Measurements from ENCODE around the gene TXN. TPM values are rescaled to one million over a fixed set of nuclear protein-coding genes. Genes with fewer than 3 reads are reported as not detected.

The TXN gene
- total and polyA plus RNA-seq, 2 of the 8 experiments (the other 6 are each of a cell fraction or from before 2014, with no cell fraction given), result 297 to 419 TPM

DNA sequence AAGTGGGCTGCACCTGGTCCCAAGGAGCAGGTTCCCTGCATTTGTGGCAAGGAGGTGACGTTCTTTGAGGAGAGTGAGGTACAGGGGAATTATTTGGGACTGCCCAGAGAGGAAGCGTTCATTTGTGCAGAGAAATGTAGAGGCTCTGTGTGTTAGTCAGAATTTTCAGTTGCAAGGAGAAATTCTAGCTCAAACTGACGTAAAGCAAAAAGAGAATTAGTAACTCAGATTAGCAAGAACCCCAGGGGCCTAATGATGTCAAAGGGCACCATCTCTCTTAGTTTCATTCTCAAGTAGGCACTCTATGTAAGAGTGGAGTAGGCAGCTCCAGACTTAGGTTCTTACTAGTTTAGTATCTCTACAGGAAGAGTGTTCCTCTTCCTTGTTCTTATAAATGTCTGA, 2.4 kb upstream of the TXN start:
- H3K27me3 ChIP-seq (replicated peaks in 1 of 4; ENCODE audit: control insufficient read depth in 3 of 4, extremely low read depth in 1 of 4, insufficient read depth in 3 of 4, low read length in 3 of 4), result no peaks in the 10 kb centered on the region; a peak in 1 of 7 replicates
- peaks cover 3 to 9% of the 10 kb centered on the region in 2 experiments for H4K20me1 ChIP-seq (replicated peaks in 1 of 2; ENCODE audit: control insufficient read depth in 1 of 2, insufficient read depth in 2 of 2, low read length in 2 of 2)
- WGBS, 2 experiments (ENCODE audit: extremely low coverage in 1 of 2, insufficient coverage in 1 of 2, insufficient read length in 1 of 2, insufficient replicate concordance in 2 of 2, low coverage in 1 of 2, low lambda C conversion rate in 2 of 2, missing lambda C conversion rate in 1 of 2), result 84% methylated on average over 3 of the region's 3 CpGs; no CpG with 5 or more reads in 1 of the 2 experiments
- no peak overlapping the region for H2BK5ac ChIP-seq (ENCODE audit: low read depth, low read length)
- no peak overlapping the region for H3K56ac ChIP-seq (replicated peaks; ENCODE audit: insufficient read length, low read depth, low read length)
- TF ChIP-seq BACH1 (IDR thresholded peaks at IDR 0.05; ENCODE audit: low read length) (no peak), RAD21 (IDR thresholded peaks at IDR 0.05 in 1 of 2, conservative IDR thresholded peaks at IDR 0.05 in 1 of 2; ENCODE audit: low read depth in 2 of 2, low read length in 2 of 2) (no peak)
- H4K8ac ChIP-seq (ENCODE audit: extremely low read depth, insufficient read depth, low read length), result no peak overlapping the region
- H2AK5ac ChIP-seq (ENCODE audit: low read depth, low read length), result no peak overlapping the region
- no peak overlapping the region for H3K27ac ChIP-seq (ENCODE audit: low read depth, low read length)
- no peak overlapping the region for H3K4me2 ChIP-seq (ENCODE audit: insufficient read depth in 1 of 2, low read depth in 2 of 2, low read length in 2 of 2)
- peaks cover 11% of the 10 kb centered on the region for H3K23me2 ChIP-seq (ENCODE audit: low read depth, low read length)
- no peak overlapping the region for H3K4me3 ChIP-seq (ENCODE audit: extremely low read depth in 1 of 4, insufficient read depth in 2 of 4, low read depth in 3 of 4, low read length in 4 of 4)
- POLR2A ChIA-PET (ENCODE audit: partially characterized antibody), result interaction anchor here (2.7 to 4.1 kb wide), 2 partner anchors 11 to 20 kb away, joined by 7 to 44 read pairs; no protein-coding TSS in a partner anchor
- H3K9ac ChIP-seq (replicated peaks in 1 of 4; ENCODE audit: extremely low read depth in 1 of 4, low read depth in 3 of 4, low read length in 3 of 4), result no peak overlapping the region
- no peak overlapping the region for H3K4ac ChIP-seq (replicated peaks; ENCODE audit: insufficient read length, low read depth, low read length)
- H2BK20ac ChIP-seq (ENCODE audit: low read length), result no peak overlapping the region
- H3K14ac ChIP-seq (ENCODE audit: insufficient read length), result no peak overlapping the region
- H3K79me2 ChIP-seq (ENCODE audit: control insufficient read depth in 1 of 2, insufficient read depth in 2 of 2, low read length in 2 of 2), result peaks cover 23 to 24% of the 10 kb centered on the region in 2 experiments
- no peaks in the 10 kb centered on the region for H3K36me3 ChIP-seq (ENCODE audit: control insufficient read depth in 2 of 4, insufficient read depth in 4 of 4, low read length in 3 of 4)
- H2AFZ ChIP-seq (ENCODE audit: low read length), result no peak overlapping the region
- H2BK12ac ChIP-seq (ENCODE audit: low read depth, low read length), result no peak overlapping the region
- peaks cover 8 to 18% (median 9%) of the 10 kb centered on the region in 4 experiments for H3K4me1 ChIP-seq (replicated peaks in 1 of 4; ENCODE audit: control insufficient read depth in 3 of 4, insufficient read depth in 4 of 4, low read length in 3 of 4)
- DNase-seq (ENCODE audit: low read depth in 1 of 2, low spot score in 2 of 2), result no peak
- H4K91ac ChIP-seq (replicated peaks; ENCODE audit: insufficient read length, low read length), result no peak overlapping the region
- H3K18ac ChIP-seq (ENCODE audit: extremely low read depth, low read length), result no peak overlapping the region
- no peak overlapping the region for H2BK15ac ChIP-seq (ENCODE audit: low read length)
- H4K5ac ChIP-seq (ENCODE audit: insufficient read length, low read depth, low read length), result no peak overlapping the region
- H3K23ac ChIP-seq (ENCODE audit: insufficient read length), result no peak overlapping the region
- peaks cover 5% of the 10 kb centered on the region; the same call in 1 of the 2 replicates for H3K79me1 ChIP-seq (ENCODE audit: low read depth, low read length)
- FAIRE-seq, result no peak
- H3K9me3 ChIP-seq (ENCODE audit: insufficient read depth in 2 of 2, low read depth in 1 of 2, low read length in 1 of 2), result no peaks in the 10 kb centered on the region
- H2BK120ac ChIP-seq (replicated peaks; ENCODE audit: low read depth, low read length), result no peak overlapping the region
- CTCF ChIA-PET (ENCODE audit: partially characterized antibody), result interaction anchor here (0.6 to 4.1 kb wide), 3 partner anchors 10 to 44 kb away, joined by 3 to 16 read pairs (median 4); no protein-coding TSS in a partner anchor

Measured in H1 (cell line).